GM23338 (cell line): ENCODE results near the gene OCA2. TPM values are rescaled to one million over a fixed set of nuclear protein-coding genes. Genes with fewer than 3 reads are reported as not detected.

Source experiments
- ATAC-seq: fragments of 200-7000 bp; cut with Tn5 transposase; 3 replicates; pipeline ENCODE4 v1.9.1; 2020
- DNase-seq: peaks from one replicate; pipeline ENCODE4 v3.0.0-alpha.2; 2015; ENCODE audit warnings: low spot score
- H2AFZ ChIP-seq: fragments of 200-600 bp; sonication (generic); 2 replicates; pipeline ENCODE4 v1.8.0; 2016; ENCODE audit warnings: antibody characterized with exemption, mild to moderate bottlenecking, moderate library complexity
- H3F3A ChIP-seq: fragments of 200-600 bp; sonication (generic); replicated peaks from 2 replicates; pipeline ENCODE4 v1.8.0; 2017; ENCODE audit warnings: antibody characterized with exemption, mixed run types, low read depth
- H3K27ac ChIP-seq: fragments of 200-600 bp; sonication (generic); 2 replicates; pipeline ENCODE4 v1.6.1; 2016; ENCODE audit warnings: low read depth
- H3K27me3 ChIP-seq: fragments of 200-600 bp; sonication (generic); 2 replicates; pipeline ENCODE4 v1.8.0; 2016; ENCODE audit warnings: mild to moderate bottlenecking, mixed run types, moderate library complexity; ENCODE audit not compliant: insufficient read depth
- H3K36me3 ChIP-seq: fragments of 200-600 bp; sonication (generic); 2 replicates; pipeline ENCODE4 v1.8.0; 2016; ENCODE audit warnings: mild to moderate bottlenecking; ENCODE audit not compliant: insufficient read depth
- H3K4me1 ChIP-seq: fragments of 200-600 bp; sonication (generic); 2 replicates; pipeline ENCODE4 v1.8.0; 2016; ENCODE audit warnings: mild to moderate bottlenecking, moderate library complexity; ENCODE audit not compliant: insufficient read depth
- H3K4me2 ChIP-seq: fragments of 200-600 bp; sonication (generic); 2 replicates; pipeline ENCODE4 v1.7.1; 2017; ENCODE audit warnings: mixed run types
- H3K4me3 ChIP-seq: fragments of 200-600 bp; sonication (generic); 2 replicates; pipeline ENCODE4 v1.6.1; 2016; ENCODE audit warnings: mixed run types
- H3K79me2 ChIP-seq: fragments of 200-600 bp; sonication (generic); replicated peaks from 2 replicates; pipeline ENCODE4 v1.8.0; 2017; ENCODE audit warnings: mild to moderate bottlenecking; ENCODE audit not compliant: insufficient read depth
- H3K9me2 ChIP-seq: fragments of 200-600 bp; sonication (generic); 2 replicates; pipeline ENCODE4 v1.8.0; 2017; ENCODE audit not compliant: insufficient read depth
- H4K20me1 ChIP-seq: fragments of 200-600 bp; sonication (generic); replicated peaks from 2 replicates; pipeline ENCODE4 v1.8.0; 2017; ENCODE audit warnings: mild to moderate bottlenecking; ENCODE audit not compliant: insufficient read depth
- H3K27ac Mint-ChIP-seq: 2 replicates; pipeline ENCODE4 v1.8.0; 2020; ENCODE audit warnings: inconsistent platforms, mild to moderate bottlenecking, moderate library complexity, mixed read lengths
- H3K27me3 Mint-ChIP-seq: 3 replicates; pipeline ENCODE4 v1.8.0; 2022; ENCODE audit warnings: low read depth, mild to moderate bottlenecking, moderate library complexity, mixed read lengths, inconsistent platforms; ENCODE audit not compliant: insufficient read depth, poor library complexity
- H3K36me3 Mint-ChIP-seq: 3 replicates; pipeline ENCODE4 v1.8.0; 2021; ENCODE audit warnings: low read depth, mild to moderate bottlenecking, inconsistent platforms, moderate library complexity, mixed read lengths
- H3K4me1 Mint-ChIP-seq: 3 replicates; pipeline ENCODE4 v1.8.0; 2020; ENCODE audit warnings: mild to moderate bottlenecking, inconsistent platforms, mixed read lengths
- H3K4me3 Mint-ChIP-seq: 3 replicates; pipeline ENCODE4 v1.8.0; 2021; ENCODE audit warnings: moderate library complexity, mild to moderate bottlenecking, inconsistent platforms, mixed read lengths
- H3K9me3 Mint-ChIP-seq: 3 replicates; pipeline ENCODE4 v1.8.0; 2020; ENCODE audit warnings: moderate library complexity, mild to moderate bottlenecking, inconsistent platforms, mixed read lengths
- ETS1 ChIP-seq: IDR thresholded peaks from 2 replicates; pipeline ENCODE4 v1.6.1; 2016; ENCODE audit warnings: antibody characterized with exemption
- EZH2 ChIP-seq: fragments of 200-600 bp; sonication (generic); IDR thresholded peaks from one replicate; pipeline ENCODE4 v1.8.0; 2017; ENCODE audit warnings: antibody characterized with exemption, mild to moderate bottlenecking, low read depth; ENCODE audit not compliant: unreplicated experiment
- EZH2phosphoT487 ChIP-seq: fragments of 200-600 bp; sonication (generic); IDR thresholded peaks from one replicate; pipeline ENCODE4 v1.8.1; 2018; ENCODE audit warnings: antibody characterized with exemption; ENCODE audit not compliant: unreplicated experiment
- NANOG ChIP-seq: IDR thresholded peaks from 2 replicates; pipeline ENCODE4 v1.6.1; 2016; ENCODE audit warnings: antibody characterized with exemption, borderline replicate concordance
- ZNF114 ChIP-seq: fragments of 250-450 bp; sonication (Bioruptor Pico); IDR thresholded peaks from 2 replicates; pipeline ENCODE4 v1.5.0; 2020; ENCODE audit warnings: mild to moderate bottlenecking, moderate library complexity
- ZNF462 ChIP-seq: fragments of 250-450 bp; sonication (Bioruptor Pico); IDR thresholded peaks from 2 replicates; pipeline ENCODE4 v1.5.0; 2020; ENCODE audit warnings: mild to moderate bottlenecking, moderate library complexity
- polyA plus RNA-seq: library from polyadenylated mRNA; unstranded; fragments of >200 nt; fragmentation: Nextera tagmentation; extraction: Ambion mirVana; gene quantifications from 2 replicates; pipeline ENCODE4 v1.2.1, GENCODE V29; 2016
- total RNA-seq: library from RNA; depleted of rRNA; stranded (reverse); fragments of >200 nt; shearing (Covaris generic); gene quantifications from 2 replicates; pipeline ENCODE4 v1.2.3, GENCODE V29; 2014
- TF ChIP-seq, protein P1 (sequence below): IDR thresholded peaks from one replicate; pipeline ENCODE4 v1.6.1; 2018; ENCODE audit warnings: antibody characterized with exemption; ENCODE audit not compliant: unreplicated experiment
- TF ChIP-seq, protein P2 (sequence below), 2 experiments: fragments of 200-600 bp in 1 of 2; sonication (generic) in 1 of 2; conservative IDR thresholded peaks; 2 replicates each; pipeline versions ENCODE4 v1.5.1 to v1.6.1; 2016 to 2017; ENCODE audit warnings: antibody characterized with exemption in 2 of 2, low read depth in 2 of 2, mild to moderate bottlenecking in 2 of 2, moderate library complexity in 1 of 2

Gene OCA2
- total and polyA plus RNA-seq, 2 experiments from 2014 or later = 0.40 to 0.69 TPM

DNA sequence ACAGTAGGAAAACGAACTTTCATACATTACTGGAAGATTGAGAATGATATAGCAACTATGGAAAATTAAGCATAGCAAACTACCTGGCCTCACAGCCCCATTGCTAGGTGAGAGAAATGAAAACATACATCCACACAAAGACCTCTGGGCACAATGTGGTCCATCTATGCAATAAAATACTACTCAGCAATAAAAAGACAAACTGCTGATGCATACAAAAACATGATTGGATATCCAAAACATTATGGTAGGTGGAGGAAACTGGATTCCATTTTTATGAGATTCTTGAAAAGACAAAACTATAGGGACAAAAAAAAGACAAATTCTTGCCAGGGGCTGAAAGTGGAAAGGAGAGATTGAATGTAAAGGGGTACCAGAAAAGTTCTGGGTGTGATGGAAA is 308.8 kb downstream of the OCA2 start (continued):
- TF ChIP-seq, protein P1, sequence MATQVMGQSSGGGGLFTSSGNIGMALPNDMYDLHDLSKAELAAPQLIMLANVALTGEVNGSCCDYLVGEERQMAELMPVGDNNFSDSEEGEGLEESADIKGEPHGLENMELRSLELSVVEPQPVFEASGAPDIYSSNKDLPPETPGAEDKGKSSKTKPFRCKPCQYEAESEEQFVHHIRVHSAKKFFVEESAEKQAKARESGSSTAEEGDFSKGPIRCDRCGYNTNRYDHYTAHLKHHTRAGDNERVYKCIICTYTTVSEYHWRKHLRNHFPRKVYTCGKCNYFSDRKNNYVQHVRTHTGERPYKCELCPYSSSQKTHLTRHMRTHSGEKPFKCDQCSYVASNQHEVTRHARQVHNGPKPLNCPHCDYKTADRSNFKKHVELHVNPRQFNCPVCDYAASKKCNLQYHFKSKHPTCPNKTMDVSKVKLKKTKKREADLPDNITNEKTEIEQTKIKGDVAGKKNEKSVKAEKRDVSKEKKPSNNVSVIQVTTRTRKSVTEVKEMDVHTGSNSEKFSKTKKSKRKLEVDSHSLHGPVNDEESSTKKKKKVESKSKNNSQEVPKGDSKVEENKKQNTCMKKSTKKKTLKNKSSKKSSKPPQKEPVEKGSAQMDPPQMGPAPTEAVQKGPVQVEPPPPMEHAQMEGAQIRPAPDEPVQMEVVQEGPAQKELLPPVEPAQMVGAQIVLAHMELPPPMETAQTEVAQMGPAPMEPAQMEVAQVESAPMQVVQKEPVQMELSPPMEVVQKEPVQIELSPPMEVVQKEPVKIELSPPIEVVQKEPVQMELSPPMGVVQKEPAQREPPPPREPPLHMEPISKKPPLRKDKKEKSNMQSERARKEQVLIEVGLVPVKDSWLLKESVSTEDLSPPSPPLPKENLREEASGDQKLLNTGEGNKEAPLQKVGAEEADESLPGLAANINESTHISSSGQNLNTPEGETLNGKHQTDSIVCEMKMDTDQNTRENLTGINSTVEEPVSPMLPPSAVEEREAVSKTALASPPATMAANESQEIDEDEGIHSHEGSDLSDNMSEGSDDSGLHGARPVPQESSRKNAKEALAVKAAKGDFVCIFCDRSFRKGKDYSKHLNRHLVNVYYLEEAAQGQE = no peak

DNA sequence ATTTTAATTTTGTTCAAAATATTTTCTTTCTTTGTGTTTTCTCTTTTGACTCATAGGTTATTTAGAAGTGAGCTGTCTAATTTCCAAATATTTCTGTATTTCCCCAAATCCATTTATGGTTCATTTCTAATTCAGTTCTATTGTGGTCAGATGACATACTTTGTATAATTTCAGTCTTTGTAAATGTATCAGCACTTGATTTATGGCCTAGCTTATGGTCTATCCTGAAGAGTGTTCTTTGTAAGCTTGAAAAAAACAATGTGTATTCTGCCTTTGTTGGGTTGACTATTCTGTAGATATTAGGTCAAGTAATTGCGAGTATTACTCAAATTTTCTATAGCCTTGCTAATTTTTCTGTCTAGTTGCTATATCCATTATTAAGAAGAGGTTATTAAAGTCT is 311.2 kb downstream of the OCA2 start:
- Histone ChIP-seq H4K20me1 (no peaks in the 10 kb centered on the region), H2AFZ (no peak overlapping the region), H3K27me3 (no peaks in the 10 kb centered on the region), H3K4me1 (peaks cover 9% of the 10 kb centered on the region; the same call in 1 of the 2 replicates), H3F3A (no peaks in the 10 kb centered on the region), H3K4me2 (no peak overlapping the region), H3K9me2 (no peaks in the 10 kb centered on the region), H3K27ac (no peak overlapping the region), H3K4me3 (no peak overlapping the region), H3K36me3 (no peaks in the 10 kb centered on the region), H3K79me2 (no peaks in the 10 kb centered on the region)
- DNase-seq (no peak), ATAC-seq (no peak)
- H3K27me3 Mint-ChIP-seq = no peaks in the 10 kb centered on the region
- peaks cover 29% of the 10 kb centered on the region for H3K4me1 Mint-ChIP-seq
- H3K9me3 Mint-ChIP-seq = no peaks in the 10 kb centered on the region
- no peak overlapping the region for H3K27ac Mint-ChIP-seq
- no peaks in the 10 kb centered on the region for H3K36me3 Mint-ChIP-seq
- no peak overlapping the region for H3K4me3 Mint-ChIP-seq
- TF ChIP-seq ZNF462 (CRISPR knock-in tag) (no peak), ZNF114 (CRISPR knock-in tag) (no peak), EZH2 (no peak), ETS1 (no peak), NANOG (no peak), EZH2phosphoT487 (no peak)
- TF ChIP-seq, protein P1 = no peak
- TF ChIP-seq, protein P2, sequence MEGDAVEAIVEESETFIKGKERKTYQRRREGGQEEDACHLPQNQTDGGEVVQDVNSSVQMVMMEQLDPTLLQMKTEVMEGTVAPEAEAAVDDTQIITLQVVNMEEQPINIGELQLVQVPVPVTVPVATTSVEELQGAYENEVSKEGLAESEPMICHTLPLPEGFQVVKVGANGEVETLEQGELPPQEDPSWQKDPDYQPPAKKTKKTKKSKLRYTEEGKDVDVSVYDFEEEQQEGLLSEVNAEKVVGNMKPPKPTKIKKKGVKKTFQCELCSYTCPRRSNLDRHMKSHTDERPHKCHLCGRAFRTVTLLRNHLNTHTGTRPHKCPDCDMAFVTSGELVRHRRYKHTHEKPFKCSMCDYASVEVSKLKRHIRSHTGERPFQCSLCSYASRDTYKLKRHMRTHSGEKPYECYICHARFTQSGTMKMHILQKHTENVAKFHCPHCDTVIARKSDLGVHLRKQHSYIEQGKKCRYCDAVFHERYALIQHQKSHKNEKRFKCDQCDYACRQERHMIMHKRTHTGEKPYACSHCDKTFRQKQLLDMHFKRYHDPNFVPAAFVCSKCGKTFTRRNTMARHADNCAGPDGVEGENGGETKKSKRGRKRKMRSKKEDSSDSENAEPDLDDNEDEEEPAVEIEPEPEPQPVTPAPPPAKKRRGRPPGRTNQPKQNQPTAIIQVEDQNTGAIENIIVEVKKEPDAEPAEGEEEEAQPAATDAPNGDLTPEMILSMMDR (conservative IDR thresholded peaks at IDR 0.05; ENCODE audit: low read depth in 2 of 2) = no peak
